SK-N-SH treated with all-trans-retinoic acid at 6 μM for 48 hours (cell line): ENCODE measurements around the gene CYP24A1.

ENCODE experiments used
- ATAC-seq: fragments of 200-7000 bp; cut with Tn5 transposase; 3 replicates; pipeline ENCODE4 v1.9.1; 2020; ENCODE audit warnings: mild to moderate bottlenecking, moderate library complexity
- ARNTL ChIP-seq: fragments of 450-650 bp; formaldehyde crosslinking; IDR thresholded peaks from 2 replicates; pipeline ENCODE4 v1.5.0; 2020; ENCODE audit warnings: low read depth, mild to moderate bottlenecking, moderate library complexity, borderline replicate concordance
- BACH2 ChIP-seq: fragments of 250-450 bp; sonication (Bioruptor Pico); IDR thresholded peaks from 2 replicates; pipeline ENCODE4 v1.9.0; 2021; ENCODE audit warnings: mild to moderate bottlenecking, borderline replicate concordance
- CSDC2 ChIP-seq: fragments of 250-450 bp; sonication (Bioruptor Pico); IDR thresholded peaks from 2 replicates; pipeline ENCODE4 v1.5.0; 2020; ENCODE audit warnings: mild to moderate bottlenecking, moderate library complexity
- ESRRG ChIP-seq: fragments of 250-450 bp; sonication (Bioruptor Pico); IDR thresholded peaks from 2 replicates; pipeline ENCODE4 v1.6.1; 2021; ENCODE audit warnings: mild to moderate bottlenecking
- GLIS3 ChIP-seq: fragments of 250-450 bp; sonication (Bioruptor Pico); IDR thresholded peaks from 2 replicates; pipeline ENCODE4 v1.5.0; 2020; ENCODE audit warnings: mild to moderate bottlenecking, moderate library complexity
- ISL1 ChIP-seq: fragments of 250-450 bp; sonication (Bioruptor Pico); IDR thresholded peaks from 2 replicates; pipeline ENCODE4 v2.1.2; 2022; ENCODE audit warnings: mild to moderate bottlenecking, moderate library complexity
- OSR1 ChIP-seq: fragments of 250-450 bp; sonication (Bioruptor Pico); IDR thresholded peaks from 2 replicates; pipeline ENCODE4 v1.8.0; 2022; ENCODE audit warnings: moderate library complexity, mild to moderate bottlenecking, inconsistent platforms
- PPARA ChIP-seq: fragments of 250-450 bp; sonication (Bioruptor Pico); IDR thresholded peaks from 2 replicates; pipeline ENCODE4 v1.5.0; 2020; ENCODE audit warnings: mild to moderate bottlenecking, borderline replicate concordance
- RARB ChIP-seq: fragments of 250-450 bp; sonication (Bioruptor Pico); IDR thresholded peaks from 2 replicates; pipeline ENCODE4 v1.8.0; 2021; ENCODE audit warnings: mild to moderate bottlenecking, moderate library complexity
- SNAI2 ChIP-seq: fragments of 250-450 bp; sonication (Bioruptor Pico); IDR thresholded peaks from 2 replicates; pipeline ENCODE4 v1.5.0; 2020; ENCODE audit warnings: mild to moderate bottlenecking, moderate library complexity
- TCF4 ChIP-seq: fragments of 250-450 bp; sonication (Bioruptor Pico); IDR thresholded peaks from 2 replicates; pipeline ENCODE4 v1.8.0; 2021; ENCODE audit warnings: mild to moderate bottlenecking, moderate library complexity, borderline replicate concordance
- ZC3H10 ChIP-seq: fragments of 250-450 bp; sonication (Bioruptor Pico); IDR thresholded peaks from 2 replicates; pipeline ENCODE4 v1.5.1; 2021; ENCODE audit warnings: mild to moderate bottlenecking, moderate library complexity
- ZFP3 ChIP-seq: fragments of 250-450 bp; sonication (Bioruptor Pico); IDR thresholded peaks from 2 replicates; pipeline ENCODE4 v1.5.0; 2020; ENCODE audit warnings: mild to moderate bottlenecking, moderate library complexity
- ZFP30 ChIP-seq: fragments of 450-650 bp; formaldehyde crosslinking; IDR thresholded peaks from 2 replicates; pipeline ENCODE4 v1.5.0; 2022; ENCODE audit warnings: mild to moderate bottlenecking, moderate library complexity
- ZNF565 ChIP-seq: fragments of 450-650 bp; formaldehyde crosslinking; conservative IDR thresholded peaks from 2 replicates; pipeline ENCODE4 v1.5.0; 2020; ENCODE audit warnings: low read depth, mild to moderate bottlenecking, moderate library complexity
- TF ChIP-seq, protein P1 (sequence below): fragments of 250-450 bp; sonication (Bioruptor Pico); IDR thresholded peaks from 2 replicates; pipeline ENCODE4 v1.8.0; 2020; ENCODE audit warnings: mild to moderate bottlenecking, moderate library complexity, borderline replicate concordance
- TF ChIP-seq, protein P2 (sequence below): fragments of 250-450 bp; sonication (Bioruptor Pico); IDR thresholded peaks from 2 replicates; pipeline ENCODE4 v1.5.0; 2020; ENCODE audit warnings: mild to moderate bottlenecking, moderate library complexity
- TF ChIP-seq, protein P3 (sequence below): fragments of 250-450 bp; sonication (Bioruptor Pico); IDR thresholded peaks from 2 replicates; pipeline ENCODE4 v1.5.1; 2020; ENCODE audit warnings: low read depth, mild to moderate bottlenecking, moderate library complexity
- TF ChIP-seq, protein P4 (sequence below): fragments of 250-450 bp; sonication (Bioruptor Pico); IDR thresholded peaks from 2 replicates; pipeline ENCODE4 v1.8.0; 2021; ENCODE audit warnings: low read depth, mild to moderate bottlenecking, moderate library complexity, borderline replicate concordance

CYP24A1 gene

DNA sequence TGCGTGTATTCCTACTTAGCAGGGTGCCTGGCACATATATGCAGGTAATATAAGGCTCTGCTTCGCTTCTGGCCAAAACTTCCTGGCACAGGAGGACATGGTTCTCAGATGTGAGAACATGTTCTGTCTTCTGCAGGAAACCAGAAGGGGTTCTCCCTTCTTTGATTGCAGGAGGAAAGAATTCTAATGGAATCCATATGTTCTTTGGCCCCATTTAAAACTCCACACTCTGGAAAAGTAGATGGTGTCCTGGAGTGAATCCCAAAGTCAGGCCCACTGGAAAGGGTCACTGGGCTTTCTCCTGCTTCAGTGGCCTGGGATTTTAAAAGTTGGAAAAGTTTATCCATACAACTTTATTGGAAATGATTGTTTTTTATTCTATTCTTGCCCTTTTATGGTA lies 16.4 kb upstream of the CYP24A1 start:
- peak; percentile 40; the same call in 1 of the 3 replicates for ATAC-seq

DNA sequence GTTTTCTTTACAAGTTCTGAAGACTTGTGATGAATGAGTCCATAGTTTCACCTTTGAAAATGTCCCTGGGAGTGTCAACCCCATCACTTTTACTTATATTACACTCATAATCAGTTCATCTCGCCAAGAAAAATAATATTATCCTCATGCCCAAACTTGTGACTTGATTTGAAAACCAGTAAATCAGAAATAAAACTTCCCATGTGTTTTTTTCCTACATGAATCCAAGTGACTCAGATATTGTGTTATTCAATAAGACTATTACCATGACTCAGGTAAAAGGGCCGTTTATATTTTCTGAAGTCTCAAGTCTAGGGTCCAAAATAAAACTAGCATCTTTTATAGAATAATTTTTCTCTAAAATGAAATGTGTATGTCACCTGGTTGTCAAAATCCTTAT lies 15.8 kb upstream of the CYP24A1 start:
- no peak; the same call in 2 of the 3 replicates for ATAC-seq
- no peak for TF ChIP-seq PPARA (CRISPR knock-in tag)
- no peak for TF ChIP-seq ISL1
- no peak for TF ChIP-seq CSDC2 (CRISPR knock-in tag)
- TF ChIP-seq TCF4 (CRISPR knock-in tag), result no peak
- TF ChIP-seq, protein P1, sequence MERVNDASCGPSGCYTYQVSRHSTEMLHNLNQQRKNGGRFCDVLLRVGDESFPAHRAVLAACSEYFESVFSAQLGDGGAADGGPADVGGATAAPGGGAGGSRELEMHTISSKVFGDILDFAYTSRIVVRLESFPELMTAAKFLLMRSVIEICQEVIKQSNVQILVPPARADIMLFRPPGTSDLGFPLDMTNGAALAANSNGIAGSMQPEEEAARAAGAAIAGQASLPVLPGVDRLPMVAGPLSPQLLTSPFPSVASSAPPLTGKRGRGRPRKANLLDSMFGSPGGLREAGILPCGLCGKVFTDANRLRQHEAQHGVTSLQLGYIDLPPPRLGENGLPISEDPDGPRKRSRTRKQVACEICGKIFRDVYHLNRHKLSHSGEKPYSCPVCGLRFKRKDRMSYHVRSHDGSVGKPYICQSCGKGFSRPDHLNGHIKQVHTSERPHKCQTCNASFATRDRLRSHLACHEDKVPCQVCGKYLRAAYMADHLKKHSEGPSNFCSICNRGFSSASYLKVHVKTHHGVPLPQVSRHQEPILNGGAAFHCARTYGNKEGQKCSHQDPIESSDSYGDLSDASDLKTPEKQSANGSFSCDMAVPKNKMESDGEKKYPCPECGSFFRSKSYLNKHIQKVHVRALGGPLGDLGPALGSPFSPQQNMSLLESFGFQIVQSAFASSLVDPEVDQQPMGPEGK, result no peak
- no peak for TF ChIP-seq GLIS3 (CRISPR knock-in tag)
- TF ChIP-seq OSR1 (CRISPR knock-in tag), result no peak
- no peak for TF ChIP-seq ZFP3 (CRISPR knock-in tag)
- TF ChIP-seq ZC3H10, result no peak
- TF ChIP-seq, protein P2, sequence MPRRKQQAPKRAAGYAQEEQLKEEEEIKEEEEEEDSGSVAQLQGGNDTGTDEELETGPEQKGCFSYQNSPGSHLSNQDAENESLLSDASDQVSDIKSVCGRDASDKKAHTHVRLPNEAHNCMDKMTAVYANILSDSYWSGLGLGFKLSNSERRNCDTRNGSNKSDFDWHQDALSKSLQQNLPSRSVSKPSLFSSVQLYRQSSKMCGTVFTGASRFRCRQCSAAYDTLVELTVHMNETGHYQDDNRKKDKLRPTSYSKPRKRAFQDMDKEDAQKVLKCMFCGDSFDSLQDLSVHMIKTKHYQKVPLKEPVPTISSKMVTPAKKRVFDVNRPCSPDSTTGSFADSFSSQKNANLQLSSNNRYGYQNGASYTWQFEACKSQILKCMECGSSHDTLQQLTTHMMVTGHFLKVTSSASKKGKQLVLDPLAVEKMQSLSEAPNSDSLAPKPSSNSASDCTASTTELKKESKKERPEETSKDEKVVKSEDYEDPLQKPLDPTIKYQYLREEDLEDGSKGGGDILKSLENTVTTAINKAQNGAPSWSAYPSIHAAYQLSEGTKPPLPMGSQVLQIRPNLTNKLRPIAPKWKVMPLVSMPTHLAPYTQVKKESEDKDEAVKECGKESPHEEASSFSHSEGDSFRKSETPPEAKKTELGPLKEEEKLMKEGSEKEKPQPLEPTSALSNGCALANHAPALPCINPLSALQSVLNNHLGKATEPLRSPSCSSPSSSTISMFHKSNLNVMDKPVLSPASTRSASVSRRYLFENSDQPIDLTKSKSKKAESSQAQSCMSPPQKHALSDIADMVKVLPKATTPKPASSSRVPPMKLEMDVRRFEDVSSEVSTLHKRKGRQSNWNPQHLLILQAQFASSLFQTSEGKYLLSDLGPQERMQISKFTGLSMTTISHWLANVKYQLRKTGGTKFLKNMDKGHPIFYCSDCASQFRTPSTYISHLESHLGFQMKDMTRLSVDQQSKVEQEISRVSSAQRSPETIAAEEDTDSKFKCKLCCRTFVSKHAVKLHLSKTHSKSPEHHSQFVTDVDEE, result no peak
- no peak for TF ChIP-seq ESRRG (CRISPR knock-in tag)
- TF ChIP-seq, protein P3, sequence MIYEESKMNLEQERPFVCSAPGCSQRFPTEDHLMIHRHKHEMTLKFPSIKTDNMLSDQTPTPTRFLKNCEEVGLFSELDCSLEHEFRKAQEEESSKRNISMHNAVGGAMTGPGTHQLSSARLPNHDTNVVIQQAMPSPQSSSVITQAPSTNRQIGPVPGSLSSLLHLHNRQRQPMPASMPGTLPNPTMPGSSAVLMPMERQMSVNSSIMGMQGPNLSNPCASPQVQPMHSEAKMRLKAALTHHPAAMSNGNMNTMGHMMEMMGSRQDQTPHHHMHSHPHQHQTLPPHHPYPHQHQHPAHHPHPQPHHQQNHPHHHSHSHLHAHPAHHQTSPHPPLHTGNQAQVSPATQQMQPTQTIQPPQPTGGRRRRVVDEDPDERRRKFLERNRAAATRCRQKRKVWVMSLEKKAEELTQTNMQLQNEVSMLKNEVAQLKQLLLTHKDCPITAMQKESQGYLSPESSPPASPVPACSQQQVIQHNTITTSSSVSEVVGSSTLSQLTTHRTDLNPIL (CRISPR knock-in tag), result no peak
- TF ChIP-seq, protein P4, sequence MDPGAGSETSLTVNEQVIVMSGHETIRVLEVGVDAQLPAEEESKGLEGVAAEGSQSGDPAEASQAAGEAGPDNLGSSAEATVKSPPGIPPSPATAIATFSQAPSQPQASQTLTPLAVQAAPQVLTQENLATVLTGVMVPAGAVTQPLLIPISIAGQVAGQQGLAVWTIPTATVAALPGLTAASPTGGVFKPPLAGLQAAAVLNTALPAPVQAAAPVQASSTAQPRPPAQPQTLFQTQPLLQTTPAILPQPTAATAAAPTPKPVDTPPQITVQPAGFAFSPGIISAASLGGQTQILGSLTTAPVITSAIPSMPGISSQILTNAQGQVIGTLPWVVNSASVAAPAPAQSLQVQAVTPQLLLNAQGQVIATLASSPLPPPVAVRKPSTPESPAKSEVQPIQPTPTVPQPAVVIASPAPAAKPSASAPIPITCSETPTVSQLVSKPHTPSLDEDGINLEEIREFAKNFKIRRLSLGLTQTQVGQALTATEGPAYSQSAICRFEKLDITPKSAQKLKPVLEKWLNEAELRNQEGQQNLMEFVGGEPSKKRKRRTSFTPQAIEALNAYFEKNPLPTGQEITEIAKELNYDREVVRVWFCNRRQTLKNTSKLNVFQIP, result no peak

More for the DNA sequence above, 16.4 kb upstream of the CYP24A1 start:
- no peak for TF ChIP-seq RARB
- no peak for TF ChIP-seq ZNF565 (CRISPR knock-in tag)
- TF ChIP-seq ZFP3 (CRISPR knock-in tag), result no peak
- no peak for TF ChIP-seq OSR1 (CRISPR knock-in tag)
- TF ChIP-seq, protein P3 (CRISPR knock-in tag), result no peak
- TF ChIP-seq, protein P4, result no peak
- TF ChIP-seq, protein P1, result no peak
- TF ChIP-seq ARNTL (CRISPR knock-in tag), result no peak
- TF ChIP-seq PPARA (CRISPR knock-in tag), result no peak
- no peak for TF ChIP-seq BACH2 (CRISPR knock-in tag)
- no peak for TF ChIP-seq GLIS3 (CRISPR knock-in tag)
- TF ChIP-seq ISL1, result no peak
- no peak for TF ChIP-seq SNAI2 (CRISPR knock-in tag)
- no peak for TF ChIP-seq ZFP30
